Naive thymus-derived CD4-positive, alpha-beta T cell (primary cell): ENCODE data around the gene HMGN4. TPM values are rescaled to one million over a fixed set of nuclear protein-coding genes. Genes with fewer than 3 reads are reported as not detected.

Experiments used
- ATAC-seq: fragments of 150-1000 bp; cut with Tn5 transposase; 2 replicates; pipeline ENCODE4 v1.10.0; 2021; ENCODE audit warnings: mild to moderate bottlenecking, moderate library complexity
- CTCF ChIA-PET: fragments of 350-600 bp; sonication (Branson Sonifier 250); formaldehyde crosslinking; loops from one replicate; lab custom pipeline; 2021; ENCODE audit warnings: antibody characterized with exemption; lab: Charles Lee
- POLR2A ChIA-PET: fragments of 350-600 bp; sonication (Branson Sonifier 250); formaldehyde crosslinking; loops from one replicate; lab custom pipeline; 2021; ENCODE audit warnings: antibody characterized with exemption, inconsistent platforms; lab: Charles Lee
- DNase-seq, 9 donors: peaks; one replicate each; pipeline versions ENCODE4 v3.0.0 to v3.0.0-alpha.2; 2020 to 2022; ENCODE audit warnings: mixed read lengths in 1 of 9
- H3K27ac ChIP-seq: one replicate; pipeline ENCODE4 v1.7.0; 2013; ENCODE audit warnings: mild to moderate bottlenecking, low read depth, low read length, moderate library complexity
- H3K27me3 ChIP-seq, 2 donors: one replicate each; pipeline ENCODE4 v1.7.0; 2013; ENCODE audit warnings: low read length in 2 of 2, mild to moderate bottlenecking in 2 of 2, moderate library complexity in 2 of 2; ENCODE audit not compliant: control insufficient read depth in 2 of 2, insufficient read depth in 2 of 2
- H3K36me3 ChIP-seq, 3 experiments: 1 replicate in 2 of 3; 2 replicates in 1 of 3; pipeline ENCODE4 v1.7.0; 2013; ENCODE audit warnings: low read length in 3 of 3, mild to moderate bottlenecking in 3 of 3, moderate library complexity in 1 of 3; ENCODE audit not compliant: insufficient read depth in 3 of 3, control insufficient read depth in 2 of 3
- H3K4me1 ChIP-seq, 2 donors: one replicate each; pipeline ENCODE4 v1.7.0; 2013; ENCODE audit warnings: low read length in 2 of 2, mild to moderate bottlenecking in 2 of 2, moderate library complexity in 1 of 2; ENCODE audit not compliant: control insufficient read depth in 2 of 2, insufficient read depth in 2 of 2
- H3K4me3 ChIP-seq: 2 replicates; pipeline ENCODE4 v1.7.0; 2013; ENCODE audit warnings: mild to moderate bottlenecking, low read length
- H3K9me3 ChIP-seq, 3 experiments: 1 replicate in 2 of 3; 2 replicates in 1 of 3; pipeline ENCODE4 v1.7.0; 2013; ENCODE audit warnings: low read length in 3 of 3; ENCODE audit not compliant: control insufficient read depth in 2 of 3
- H3K27ac Mint-ChIP-seq, 9 donors: one replicate each; pipeline ENCODE4 v1.8.0; 2020 to 2022; ENCODE audit warnings: mixed read lengths in 9 of 9, mild to moderate bottlenecking in 8 of 9, moderate library complexity in 5 of 9, inconsistent platforms in 2 of 9
- H3K27me3 Mint-ChIP-seq, 5 donors: one replicate each; pipeline ENCODE4 v1.8.0; 2021 to 2022; ENCODE audit warnings: mixed read lengths in 5 of 5, mild to moderate bottlenecking in 1 of 5
- H3K36me3 Mint-ChIP-seq, 5 donors: one replicate each; pipeline ENCODE4 v1.8.0; 2020 to 2022; ENCODE audit warnings: mixed read lengths in 5 of 5, mild to moderate bottlenecking in 3 of 5, inconsistent platforms in 1 of 5
- H3K4me1 Mint-ChIP-seq, 7 donors: one replicate each; pipeline ENCODE4 v1.8.0; 2020 to 2022; ENCODE audit warnings: mixed read lengths in 7 of 7, mild to moderate bottlenecking in 3 of 7, inconsistent platforms in 1 of 7
- H3K4me3 Mint-ChIP-seq, 10 donors: one replicate each; pipeline ENCODE4 v1.8.0; 2020 to 2022; ENCODE audit warnings: mild to moderate bottlenecking in 10 of 10, mixed read lengths in 10 of 10, moderate library complexity in 6 of 10, inconsistent platforms in 2 of 10
- H3K9me3 Mint-ChIP-seq, 11 donors: one replicate each; pipeline ENCODE4 v1.8.0; 2020 to 2022; ENCODE audit warnings: mixed read lengths in 11 of 11, mild to moderate bottlenecking in 4 of 11, inconsistent platforms in 1 of 11, moderate library complexity in 1 of 11
- intact Hi-C, 2 donors: fragments of 100-400 bp; cut with micrococcal nuclease; formaldehyde crosslinking; loops; one replicate each; pipeline ENCODE4 v1.15.1; 2023
- polyA plus RNA-seq, 2 donors: library from polyadenylated mRNA; unstranded; fragments of 300-500 nt; fragmentation: Illumina TruSeq; gene quantifications; one replicate each; pipeline ENCODE4 v1.2.3, GENCODE V29; 2021
- total RNA-seq, 6 experiments: library from RNA in 5 of 6; stranded (reverse) in 5 of 6; gene quantifications; 1 replicate in 5 of 6; 2 replicates in 1 of 6; pipeline ENCODE4 v1.2.3 and lab custom pipeline; 2021 to 2026

HMGN4 gene
- total and polyA plus RNA-seq, 7 experiments from 2014 or later: 37.6 to 154 (median 90.2) TPM

DNA sequence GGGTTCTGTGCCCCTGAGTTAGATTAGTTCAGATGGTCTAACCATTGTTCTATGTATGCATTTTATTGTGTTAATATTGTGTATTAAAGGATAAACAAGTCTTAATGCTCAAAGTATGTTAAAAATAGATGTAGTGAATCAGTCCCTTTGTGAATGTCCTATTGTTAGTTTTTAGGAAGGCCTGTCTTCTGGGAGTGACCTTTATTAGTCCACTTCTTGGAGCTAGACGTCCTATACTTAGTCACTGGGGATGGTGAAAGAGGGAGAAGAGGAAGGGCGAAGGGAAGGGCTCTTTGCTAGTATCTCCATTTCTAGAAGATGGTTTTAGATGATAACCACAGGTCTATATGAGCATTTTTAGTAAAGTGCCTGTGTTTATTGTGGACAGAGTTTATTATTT, 12.3 kb upstream of the HMGN4 start:
- no peak for DNase-seq
- Histone ChIP-seq H3K27me3 (no peaks in the 10 kb centered on the region), H3K4me1 (peaks cover 0 to 6% of the 10 kb centered on the region in 2 donors), H3K9me3 (no peaks in the 10 kb centered on the region), H3K27ac (no peak overlapping the region), H3K4me3 (no peak overlapping the region), H3K36me3 (no peaks in the 10 kb centered on the region)
- no peak for ATAC-seq
- Mint-ChIP-seq H3K9me3 (peaks cover 0 to 8% (median 0%) of the 10 kb centered on the region in 11 donors), H3K36me3 (peaks cover 0 to 6% (median 0%) of the 10 kb centered on the region in 5 donors), H3K27me3 (peaks cover 0 to 6% (median 0%) of the 10 kb centered on the region in 5 donors), H3K4me3 (peak overlapping the region in 1 of 10 donors; percentile 18), H3K4me1 (peaks cover 6 to 55% (median 34%) of the 10 kb centered on the region in 7 donors), H3K27ac (no peak overlapping the region)
- ChIA-PET POLR2A (interaction anchor here (0.7 to 3.9 kb wide), 5 partner anchors 7 to 41 kb away, joined by 3 to 19 read pairs (median 3); partner anchors contain the start of gene HMGN4), CTCF (no interaction called here)
- intact Hi-C loops: loop anchor here in 1 of 2 donors (10.0 kb wide), 1 partner anchor 121 kb away; the partner anchor contains the start of gene BTN3A1

DNA sequence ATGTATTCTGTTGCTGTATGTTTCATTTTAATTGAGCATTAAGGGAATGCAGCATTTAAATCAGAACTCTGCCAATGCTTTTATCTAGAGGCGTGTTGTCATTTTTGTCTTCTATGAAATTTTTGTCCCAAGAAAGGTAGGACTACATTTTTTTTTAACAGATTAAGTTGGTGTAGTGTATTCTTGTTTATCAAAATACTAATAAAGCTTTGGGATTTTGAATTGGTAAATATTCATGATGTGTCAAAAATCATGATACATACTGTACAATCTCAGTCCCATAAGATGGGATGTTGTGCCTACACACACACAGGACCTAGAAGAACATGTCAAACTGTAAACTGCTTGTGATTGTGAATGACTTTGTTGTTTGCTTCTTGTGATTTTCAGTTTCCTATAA, 11.2 kb upstream of the HMGN4 start:
- ATAC-seq (no peak), DNase-seq (no peak)
- Mint-ChIP-seq H3K4me1 (peaks cover 0 to 55% (median 38%) of the 10 kb centered on the region in 7 donors), H3K4me3 (no peak overlapping the region), H3K9me3 (peaks cover 0 to 3% (median 0%) of the 10 kb centered on the region in 11 donors), H3K27ac (no peak overlapping the region), H3K36me3 (peaks cover 0 to 6% (median 0%) of the 10 kb centered on the region in 5 donors), H3K27me3 (peaks cover 0 to 4% (median 0%) of the 10 kb centered on the region in 5 donors)
- Histone ChIP-seq H3K27ac (no peak overlapping the region), H3K36me3 (no peaks in the 10 kb centered on the region), H3K27me3 (no peaks in the 10 kb centered on the region), H3K4me3 (no peak overlapping the region), H3K4me1 (peaks cover under 1 to 6% of the 10 kb centered on the region in 2 donors), H3K9me3 (no peaks in the 10 kb centered on the region)
- ChIA-PET POLR2A (interaction anchor here (0.6 to 3.9 kb wide), 3 partner anchors 10 to 48 kb away, joined by 3 to 19 read pairs (median 5); partner anchors contain the start of gene HMGN4), CTCF (no interaction called here)
- intact Hi-C loops: loop anchor here in 1 of 2 donors (10.0 kb wide), 1 partner anchor 122 kb away; the partner anchor contains the start of gene BTN3A1

DNA sequence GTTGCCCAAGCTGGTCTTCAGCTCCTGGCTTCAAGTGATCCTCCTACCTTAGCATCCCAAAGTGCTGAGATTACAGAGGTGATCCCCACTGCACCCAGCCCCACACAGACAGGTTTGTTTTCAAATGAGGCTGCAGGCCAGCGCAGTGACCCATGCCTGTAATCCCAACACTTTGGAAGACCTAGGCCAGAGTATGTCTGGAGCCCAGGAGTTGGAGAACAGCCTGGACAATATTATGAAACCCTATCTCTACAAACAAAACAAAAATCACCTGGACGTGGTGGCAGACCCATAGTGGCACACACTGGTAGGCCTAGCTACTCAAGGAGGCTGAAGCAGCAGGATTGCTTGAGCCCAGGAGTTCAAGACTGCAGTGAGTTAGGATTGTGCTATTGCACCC, 8.0 kb upstream of the HMGN4 start:
- DNase-seq: no peak
- H3K36me3 ChIP-seq: no peaks in the 10 kb centered on the region
- H3K27ac Mint-ChIP-seq: peak overlapping the region in 6 of 9 donors; percentile 0 to 60 (median 29)
- H3K4me3 Mint-ChIP-seq: no peak overlapping the region
- peaks cover 0 to 5% (median 0%) of the 10 kb centered on the region in 5 donors for H3K36me3 Mint-ChIP-seq
- CTCF ChIA-PET: no interaction called here
- no peaks in the 10 kb centered on the region for H3K27me3 ChIP-seq
- peaks cover 0 to 7% (median 2%) of the 10 kb centered on the region in 11 donors for H3K9me3 Mint-ChIP-seq
- intact Hi-C loops: loop anchor here in 1 of 2 donors (10.0 kb wide), 1 partner anchor 505 kb away; a partner anchor contains a TSS
- H3K4me1 Mint-ChIP-seq: peaks cover 7 to 52% (median 40%) of the 10 kb centered on the region in 7 donors
- H3K4me1 ChIP-seq: peaks cover 0 to 8% of the 10 kb centered on the region in 2 donors
- no peak overlapping the region for H3K4me3 ChIP-seq
- H3K9me3 ChIP-seq: no peaks in the 10 kb centered on the region
- POLR2A ChIA-PET: no interaction called here
- no peak for ATAC-seq
- peaks cover 0 to 8% (median 0%) of the 10 kb centered on the region in 5 donors for H3K27me3 Mint-ChIP-seq
- H3K27ac ChIP-seq: no peak overlapping the region

DNA sequence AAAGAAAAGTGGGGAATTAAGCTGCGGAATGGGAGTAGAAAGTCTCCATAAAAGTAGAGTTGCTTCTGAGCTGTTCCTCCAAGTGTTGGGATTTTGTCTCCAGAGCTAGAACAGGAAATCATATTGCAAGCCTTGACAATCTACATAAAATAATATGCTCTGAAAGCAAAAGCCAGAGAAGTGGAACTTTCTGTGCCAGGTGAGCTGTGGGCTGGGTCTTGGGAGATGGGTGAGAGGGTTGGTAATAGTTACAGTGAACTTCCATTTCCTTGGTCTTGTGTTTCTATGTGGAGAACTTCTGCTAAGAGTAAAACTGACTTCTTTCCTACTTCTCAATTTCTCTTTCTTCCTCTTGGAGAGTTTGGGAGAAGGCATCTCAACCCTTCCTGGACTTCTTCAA, 6.3 kb upstream of the HMGN4 start:
- H3K27me3 ChIP-seq: no peaks in the 10 kb centered on the region
- Mint-ChIP-seq H3K4me3 (peak overlapping the region in 6 of 10 donors; percentile 94 to 99 (median 98)), H3K27me3 (peaks cover 0 to 4% (median 0%) of the 10 kb centered on the region in 5 donors), H3K27ac (peak overlapping the region; percentile 88 to 98 (median 97)), H3K9me3 (peaks cover 0 to 11% (median 2%) of the 10 kb centered on the region in 11 donors), H3K36me3 (peaks cover 0 to 5% (median 0%) of the 10 kb centered on the region in 5 donors), H3K4me1 (peaks cover 14 to 61% (median 49%) of the 10 kb centered on the region in 7 donors)
- H3K27ac ChIP-seq: peak overlapping the region; percentile 72
- no peak for ATAC-seq
- H3K4me1 ChIP-seq: peaks cover 12 to 23% of the 10 kb centered on the region in 2 donors
- ChIA-PET CTCF (interaction anchor here (0.7 kb wide), 2 partner anchors 13 to 46 kb away, joined by 3 to 4 read pairs; no protein-coding TSS in a partner anchor), POLR2A (interaction anchor here (0.6 to 7.7 kb wide), 17 partner anchors 7 to 333 kb away, joined by 3 to 101 read pairs (median 4); a partner anchor contains a TSS)
- H3K4me3 ChIP-seq: no peak overlapping the region
- intact Hi-C loops: loop anchor here (1.0 to 10.0 kb wide), 7 partner anchors 11 to 507 kb away; partner anchors contain the start of genes BTN3A2 (in 1 of the 2) and BTN3A3 (in 1 of the 2)
- H3K9me3 ChIP-seq: no peaks in the 10 kb centered on the region
- no peak for DNase-seq
- no peaks in the 10 kb centered on the region for H3K36me3 ChIP-seq

DNA sequence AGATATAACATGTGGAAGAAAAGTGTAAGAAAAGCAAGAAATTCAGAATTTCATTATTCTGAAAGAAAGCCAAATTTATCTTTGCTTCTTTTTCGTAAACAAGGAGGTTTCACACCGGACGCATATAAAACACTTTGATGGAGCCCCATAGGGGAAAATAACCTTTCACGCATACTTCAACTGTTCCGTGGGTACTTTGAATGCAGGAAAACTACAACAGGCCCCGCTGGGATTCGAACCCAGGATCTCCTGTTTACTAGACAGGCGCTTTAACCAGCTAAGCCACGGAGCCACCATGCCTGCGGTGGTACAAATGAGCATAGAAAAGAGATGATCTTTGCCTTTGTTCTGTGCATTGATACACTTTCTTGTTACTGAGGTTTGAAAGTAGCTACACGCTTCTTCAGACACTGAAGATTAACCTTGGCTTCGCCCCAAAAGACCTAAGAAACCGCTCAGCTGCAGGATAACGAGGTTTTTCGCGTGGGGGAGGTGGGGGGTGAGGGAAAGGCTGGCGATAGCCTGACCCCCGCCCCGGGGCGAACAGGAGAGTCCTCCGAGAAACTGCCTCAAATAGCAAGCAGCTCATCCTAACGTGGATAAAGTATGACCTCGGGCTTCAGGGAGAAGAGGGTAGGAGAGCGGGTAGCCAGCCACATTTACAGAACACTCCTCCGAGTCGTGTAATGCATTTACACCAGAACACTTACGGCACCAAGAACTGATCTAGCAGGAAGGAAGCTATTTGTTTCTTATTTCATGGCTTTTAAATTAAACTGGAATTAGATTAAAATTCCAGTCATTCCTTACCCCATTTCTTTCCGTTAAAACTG, 5.3 kb upstream of the HMGN4 start:
- Histone ChIP-seq H3K4me3 (peak overlapping the region; percentile 93), H3K27me3 (no peaks in the 10 kb centered on the region), H3K4me1 (peaks cover 14 to 23% of the 10 kb centered on the region in 2 donors), H3K9me3 (no peaks in the 10 kb centered on the region), H3K27ac (peak overlapping the region; percentile 72), H3K36me3 (no peaks in the 10 kb centered on the region)
- Mint-ChIP-seq H3K4me3 (peak overlapping the region; percentile 83 to 99 (median 96)), H3K27ac (peak overlapping the region; percentile 88 to 98 (median 97)), H3K36me3 (peaks cover 0 to 12% (median 0%) of the 10 kb centered on the region in 5 donors), H3K9me3 (peaks cover 0 to 21% (median 2%) of the 10 kb centered on the region in 11 donors), H3K4me1 (peaks cover 17 to 70% (median 45%) of the 10 kb centered on the region in 7 donors), H3K27me3 (peaks cover 0 to 7% (median 0%) of the 10 kb centered on the region in 5 donors)
- DNase-seq (peak; percentile 67 to 94 (median 93)), ATAC-seq (peak; percentile 57)
- intact Hi-C loops: loop anchor here (1.0 to 10.0 kb wide), 9 partner anchors 12 to 508 kb away; partner anchors contain the start of genes BTN2A1 (in 1 of the 2), BTN3A2 (in 1 of the 2) and BTN3A3 (in 1 of the 2)
- POLR2A ChIA-PET: interaction anchor here (0.6 to 7.7 kb wide), 39 partner anchors 8 to 600 kb away, joined by 3 to 101 read pairs (median 4); a partner anchor contains a TSS
- CTCF ChIA-PET: interaction anchor here (0.6 to 1.4 kb wide), 6 partner anchors 9 to 1154 kb away, joined by 3 to 7 read pairs (median 5); no protein-coding TSS in a partner anchor
